K562 (cell line): Measurements from ENCODE around the gene PNPLA7. TPM values are rescaled to one million over a fixed set of nuclear protein-coding genes. Genes with fewer than 3 reads are reported as not detected.

Experiments
- ATAC-seq: fragments of 200-7000 bp; cut with Tn5 transposase; 3 replicates; pipeline ENCODE4 v1.9.1; 2020; ENCODE audit warnings: moderate library complexity
- BruUV-seq: library from RNA; stranded (reverse); fragments of 400-500 nt; replicated peaks from 2 replicates; lab custom pipeline; 2021; lab: Mats Ljungman, UMichigan
- CTCF ChIA-PET: fragments of 300-600 bp; formaldehyde crosslinking; extraction: SDS; loops from one replicate; lab custom pipeline; 2021; ENCODE audit warnings: low intra/inter-chr PET ratio; lab: Yijun Ruan, JAX
- POLR2A ChIA-PET: fragments of 300-600, 350-650 bp; sonication (Branson Sonifier 250); formaldehyde crosslinking; extraction: SDS; loops from one replicate; lab custom pipeline; 2021; ENCODE audit warnings: antibody characterized with exemption, inconsistent platforms; lab: Yijun Ruan, JAX
- DNase-seq, 4 experiments: peaks; one replicate each; pipeline versions ENCODE4 v3.0.0 to v3.0.0-alpha.2; 2011 to 2018; ENCODE audit warnings: low spot score in 3 of 4, mixed read lengths in 3 of 4; ENCODE audit errors: extremely low read depth in 1 of 4
- FAIRE-seq: peaks from 2 replicates; lab custom pipeline; 2011; peaks lifted over from hg19 to GRCh38; lab: Jason Lieb, UNC
- H2AFZ ChIP-seq: 2 replicates; pipeline ENCODE4 v1.6.0; 2011; ENCODE audit warnings: low read depth, low read length, control low read depth, inconsistent platforms
- H3K27ac ChIP-seq: fragments of 200-600 bp; 3 replicates; pipeline ENCODE4 v1.8.0; 2011; ENCODE audit warnings: low read depth, mild to moderate bottlenecking, control low read depth, inconsistent platforms, low read length, moderate library complexity, mixed read lengths; ENCODE audit errors: extremely low read depth
- H3K27me3 ChIP-seq, 2 experiments: fragments of 300-600 bp in 1 of 2; 2 replicates in 1 of 2; 3 replicates in 1 of 2; pipeline versions ENCODE4 v1.6.0 to v1.8.0; 2011; ENCODE audit warnings: inconsistent platforms in 2 of 2, low read length in 2 of 2, mild to moderate bottlenecking in 1 of 2, mixed read lengths in 1 of 2, moderate library complexity in 1 of 2; ENCODE audit not compliant: control insufficient read depth in 2 of 2, insufficient read depth in 2 of 2
- H3K36me3 ChIP-seq: fragments of 300-600 bp; 3 replicates; pipeline ENCODE4 v1.8.0; 2011; ENCODE audit warnings: mild to moderate bottlenecking, low read length, inconsistent platforms; ENCODE audit not compliant: control insufficient read depth, insufficient read depth
- H3K4me1 ChIP-seq, 2 experiments: fragments of 200-600 bp in 1 of 2; replicated peaks in 1 of 2; 2 replicates in 1 of 2; 3 replicates in 1 of 2; pipeline versions ENCODE4 v1.5.1 to v1.8.0; 2011; ENCODE audit warnings: inconsistent platforms in 2 of 2, low read length in 2 of 2, mild to moderate bottlenecking in 1 of 2, mixed read lengths in 1 of 2, moderate library complexity in 1 of 2; ENCODE audit not compliant: control insufficient read depth in 2 of 2, insufficient read depth in 2 of 2
- H3K4me2 ChIP-seq: 2 replicates; pipeline ENCODE4 v1.6.1; 2011; ENCODE audit warnings: low read length, control low read depth, inconsistent platforms, mixed read lengths; ENCODE audit not compliant: insufficient read depth
- H3K4me3 ChIP-seq: fragments of 200-600 bp; sonication (generic), shearing (Covaris generic); 2 replicates; pipeline ENCODE4 v1.5.1; 2016; ENCODE audit warnings: control low read depth, inconsistent platforms
- H3K79me2 ChIP-seq: fragments of 200-600 bp; 3 replicates; pipeline ENCODE4 v1.8.0; 2011; ENCODE audit warnings: low read length, inconsistent platforms; ENCODE audit not compliant: control insufficient read depth, insufficient read depth
- H3K9ac ChIP-seq, 2 experiments: 2 replicates each; pipeline versions ENCODE4 v1.6.0 to v1.6.1; 2011; ENCODE audit warnings: low read depth in 2 of 2, low read length in 2 of 2, control low read depth in 1 of 2, inconsistent platforms in 1 of 2, mild to moderate bottlenecking in 1 of 2, mixed read lengths in 1 of 2; ENCODE audit not compliant: insufficient read depth in 1 of 2
- H3K9me1 ChIP-seq: one replicate; pipeline ENCODE4 v1.6.0; 2011; ENCODE audit warnings: inconsistent platforms, mild to moderate bottlenecking, low read length, moderate library complexity; ENCODE audit not compliant: control insufficient read depth, insufficient read depth
- H3K9me3 ChIP-seq: replicated peaks from 2 replicates; pipeline ENCODE4 v1.5.1; 2011; ENCODE audit warnings: low read depth, low read length, inconsistent platforms; ENCODE audit not compliant: control insufficient read depth, insufficient read depth
- H4K20me1 ChIP-seq: replicated peaks from 2 replicates; pipeline ENCODE4 v1.6.1; 2011; ENCODE audit warnings: low read length, inconsistent platforms, mixed read lengths; ENCODE audit not compliant: control insufficient read depth, insufficient read depth
- ARID3A ChIP-seq: IDR thresholded peaks from 2 replicates; pipeline ENCODE4 v1.6.1; 2012; ENCODE audit warnings: low read depth, low read length, improper control_type of control experiment, borderline replicate concordance
- ATF1 ChIP-seq, 2 experiments: fragments of 450-650 bp in 1 of 2; IDR thresholded peaks; 2 replicates each; pipeline ENCODE4 v1.6.1; 2016; ENCODE audit warnings: missing compliant biosample characterization in 1 of 2, missing genetic modification characterization in 1 of 2
- BHLHE40 ChIP-seq: IDR thresholded peaks from 2 replicates; pipeline ENCODE4 v1.6.1; 2011; ENCODE audit warnings: low read length, improper control_type of control experiment
- DEAF1 ChIP-seq: fragments of 450-650 bp; formaldehyde crosslinking; IDR thresholded peaks from 2 replicates; pipeline ENCODE4 v1.4.0; 2020; ENCODE audit warnings: mild to moderate bottlenecking, moderate library complexity
- EWSR1 ChIP-seq: fragments of 450-650 bp; IDR thresholded peaks from 2 replicates; pipeline ENCODE4 v1.6.1; 2018; ENCODE audit warnings: borderline replicate concordance, mild to moderate bottlenecking, low read depth, moderate library complexity; ENCODE audit not compliant: partially characterized antibody
- HES1 ChIP-seq: fragments of 450-650 bp; IDR thresholded peaks from 2 replicates; pipeline ENCODE4 v1.6.1; 2016; ENCODE audit warnings: low read depth, mild to moderate bottlenecking, moderate library complexity
- HMG20B ChIP-seq: fragments of 250-450 bp; sonication (Bioruptor Pico); IDR thresholded peaks from 2 replicates; pipeline ENCODE4 v1.5.0; 2021; ENCODE audit warnings: mild to moderate bottlenecking
- POLR3G ChIP-seq: IDR thresholded peaks from 2 replicates; pipeline ENCODE4 v1.6.1; 2011; ENCODE audit not compliant: insufficient read length, insufficient replicate concordance; ENCODE audit errors: extremely low read depth
- PTTG1 ChIP-seq: fragments of 450-650 bp; IDR thresholded peaks from 2 replicates; pipeline ENCODE4 v1.6.1; 2016; ENCODE audit warnings: low read depth, mild to moderate bottlenecking, missing genetic modification characterization, missing compliant biosample characterization
- SMARCA5 ChIP-seq: fragments of 450-650 bp; IDR thresholded peaks from 2 replicates; pipeline ENCODE4 v1.6.1; 2016
- TCF7L2 ChIP-seq: fragments of 150-350 bp; IDR thresholded peaks from 2 replicates; pipeline ENCODE4 v1.6.1; 2016; ENCODE audit warnings: low read depth, mild to moderate bottlenecking, low read length, moderate library complexity
- ZBTB5 ChIP-seq: fragments of 450-650 bp; IDR thresholded peaks from 2 replicates; pipeline ENCODE4 v1.6.1; 2017; ENCODE audit warnings: antibody characterized with exemption
- ZNF134 ChIP-seq: fragments of 250-450 bp; sonication (Bioruptor Pico); conservative IDR thresholded peaks from 2 replicates; pipeline ENCODE4 v1.4.0; 2020
- ZNF644 ChIP-seq: fragments of 200-800 bp; sonication (Bioruptor generic); IDR thresholded peaks from 2 replicates; pipeline ENCODE4 v1.6.1; 2016; ENCODE audit warnings: low read depth, missing genetic modification characterization, missing compliant biosample characterization
- WGBS: fragments of 100-300 bp; shearing (Covaris generic); methylation state at CpG from one replicate; pipeline ENCODE4 v1.1.6; 2016; ENCODE audit warnings: low coverage, mixed read lengths; ENCODE audit not compliant: insufficient coverage; ENCODE audit errors: missing lambda C conversion rate; 5-methylcytosine and 5-hydroxymethylcytosine counted together
- in situ Hi-C: fragments of 300-500 bp; cut with MboI; formaldehyde crosslinking; loops from 4 replicates; pipeline ENCODE4 v1.15.0; 2018; ENCODE audit warnings: inconsistent platforms, mixed read lengths
- intact Hi-C: fragments of 100-400 bp; cut with micrococcal nuclease; formaldehyde crosslinking; loops from 2 replicates; pipeline ENCODE4 v1.14.2; 2022
- polyA plus RNA-seq, 8 experiments: library from polyadenylated mRNA; depleted of rRNA in 4 of 8; stranded (reverse) in 5 of 8; unstranded in 3 of 8; fragments of >200 nt; fragmentation: Nextera tagmentation in 2 of 8; fragmentation: Illumina TruSeq in 1 of 8; extraction: Ambion mirVana in 2 of 8; extraction: Trizol in 1 of 8; gene quantifications; 2 replicates each; pipeline versions ENCODE4 v1.2.1 to v1.2.3, GENCODE V29; 2011 to 2014; ENCODE audit warnings: inconsistent platforms in 1 of 8, missing spikeins in 1 of 8
- total RNA-seq, 7 experiments: library from RNA; depleted of rRNA in 6 of 7; stranded (reverse); fragments of >200 nt in 6 of 7; fragmentation: Illumina TruSeq in 2 of 7; extraction: Trizol in 2 of 7; gene quantifications; 2 replicates each; pipeline versions ENCODE4 v1.2.1 to v1.2.3, GENCODE V29; 2011 to 2021; ENCODE audit warnings: low replicate concordance in 1 of 7

PNPLA7 gene
- total and polyA plus RNA-seq, 9 of the 15 experiments (the other 6 are each of a cell fraction or from before 2014, with no cell fraction given): 0.01 to 0.85 (median 0.19) TPM; not detected in 1

DNA sequence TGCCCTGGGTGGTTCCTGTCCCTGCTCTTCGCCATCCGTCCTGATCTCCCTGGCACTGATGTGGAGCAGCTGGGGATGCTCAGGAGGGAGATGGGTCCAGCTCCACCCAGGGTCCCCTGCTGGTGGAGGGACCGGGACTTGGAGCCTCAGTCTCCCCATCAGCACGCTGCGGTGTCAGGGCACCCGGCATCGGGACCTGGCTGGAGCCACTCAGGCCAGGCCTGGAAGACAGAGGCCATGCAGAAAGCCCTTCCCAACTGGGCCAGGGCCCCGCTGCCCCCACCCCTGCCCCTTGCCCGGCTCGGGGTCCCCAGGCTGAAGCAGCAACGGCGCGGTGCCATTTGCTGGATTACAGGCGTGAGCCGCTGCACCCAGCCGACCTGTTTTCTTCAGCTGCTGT is 50.8 kb downstream of the PNPLA7 start (continued):
- TF ChIP-seq ARID3A: no peak
- TF ChIP-seq ZNF644: no peak
- no peak for TF ChIP-seq TCF7L2
- TF ChIP-seq HES1: no peak
- TF ChIP-seq PTTG1 (tag): no peak
- TF ChIP-seq EWSR1: no peak
- no peak for TF ChIP-seq ATF1 (CRISPR knock-in tag; IDR thresholded peaks at IDR 0.05)
- TF ChIP-seq ATF1 (tag; IDR thresholded peaks at IDR 0.05): no peak
- TF ChIP-seq ZNF134 (CRISPR knock-in tag): no peak
- TF ChIP-seq, all 486 proteins: peak for 0

DNA sequence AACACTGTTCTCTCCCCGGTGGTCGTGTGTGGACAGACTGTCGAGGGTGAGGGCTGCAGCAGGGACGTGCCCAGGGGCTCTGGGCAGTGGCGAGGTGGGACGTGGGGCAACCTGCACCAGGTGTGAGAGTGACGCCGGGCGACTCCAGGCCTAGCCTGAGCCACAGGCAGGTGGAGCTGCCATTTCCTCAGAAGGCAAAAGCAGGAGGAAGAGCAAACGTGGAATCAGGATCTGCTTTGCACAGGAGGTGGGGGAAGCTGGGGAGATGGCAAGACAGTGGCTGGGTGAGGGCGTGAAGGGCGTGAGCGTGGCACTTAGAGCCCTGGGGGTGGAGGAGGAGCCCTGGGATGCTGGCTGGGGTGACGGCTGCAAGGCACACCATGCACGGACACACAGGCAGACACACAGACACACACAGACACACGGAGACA is 51.5 kb downstream of the PNPLA7 start:
- 27% methylated on average over 16 of the region's 16 CpGs for WGBS
- Histone ChIP-seq H3K79me2 (no peaks in the 10 kb centered on the region), H3K27me3 (peaks cover 0 to 30% of the 10 kb centered on the region in 2 experiments; a peak in 2 of 5 replicates), H3K27ac (no peak overlapping the region), H3K9me3 (no peaks in the 10 kb centered on the region), H3K9me1 (no peaks in the 10 kb centered on the region), H4K20me1 (no peaks in the 10 kb centered on the region), H3K36me3 (no peaks in the 10 kb centered on the region), H3K4me3 (no peak overlapping the region), H3K4me2 (no peak overlapping the region), H3K4me1 (peaks cover 8 to 65% of the 10 kb centered on the region in 2 experiments), H3K9ac (peak overlapping the region in 1 of 2 experiments; percentile 8; a peak in 1 of 4 replicates), H2AFZ (no peak overlapping the region)
- ATAC-seq (no peak), FAIRE-seq (no peak), DNase-seq (no peak)
- no peak for TF ChIP-seq DEAF1
- TF ChIP-seq HMG20B (CRISPR knock-in tag): no peak
- no peak for TF ChIP-seq ZBTB5
- TF ChIP-seq BHLHE40: no peak
- TF ChIP-seq SMARCA5: no peak
- TF ChIP-seq POLR3G: no peak
- ChIA-PET CTCF (no interaction called here), POLR2A (interaction anchor here (0.7 kb wide), 1 partner anchor 10 kb away, joined by 4 read pairs; no protein-coding TSS in a partner anchor)
- intact Hi-C loops (no loop called here), in situ Hi-C loops (no loop called here)
- BruUV-seq: no TSS peak
